ENCODE data around the gene SLC22A2.
"Not testable (repeated sequence)": the region's sequence is repeated elsewhere in the genome, so short reads cannot be mapped to it uniquely, and the experiment has no call there.

Gene SLC22A2

GRCh38 chr6:160258346-160259142, at the start of gene SLC22A2:
SLC22A2 (minus strand) TSS chr6:160258821; CDS start chr6:160258757, 64 bp downstream.
- DNase-seq (ENCODE audit: low read depth, low spot score) = no peak

DNA sequence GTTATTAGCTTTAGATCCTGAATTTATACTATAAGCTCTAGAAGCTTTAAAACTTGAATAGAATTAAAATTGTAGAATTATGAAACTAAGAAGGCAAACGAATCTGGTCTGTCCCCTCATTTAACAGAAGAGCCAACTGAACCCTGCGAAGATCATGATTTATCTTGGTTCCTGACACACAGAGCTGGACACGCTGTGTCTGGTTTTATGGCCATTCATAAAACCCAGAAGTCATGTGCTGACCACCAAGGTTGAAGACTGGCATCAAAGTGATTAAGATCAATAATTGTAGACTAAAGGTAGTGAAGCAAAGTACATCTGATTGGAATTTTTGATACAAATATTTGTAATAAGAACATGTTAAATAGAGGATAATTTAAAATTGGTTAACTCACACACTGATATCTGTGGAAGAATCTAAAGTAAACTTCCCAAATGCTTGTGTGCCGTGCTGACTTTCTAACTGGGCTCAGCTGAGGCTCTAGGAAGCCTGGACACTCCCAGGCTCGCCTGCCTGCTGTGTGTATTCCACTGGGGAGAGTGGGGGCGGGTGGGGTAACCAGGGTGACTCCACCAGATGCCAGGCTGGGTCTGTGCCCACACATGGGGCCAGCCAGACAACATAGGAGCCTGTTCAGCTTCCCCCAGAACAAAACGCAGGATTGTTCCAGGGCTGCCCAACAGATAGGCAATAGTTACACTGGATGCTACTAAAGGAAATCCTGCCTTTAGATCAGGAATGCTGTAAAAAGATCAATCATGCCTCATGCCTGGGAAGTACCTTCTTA, 47.5 kb upstream of the SLC22A2 start:
- no peak for DNase-seq (ENCODE audit: low read depth, low spot score)

DNA sequence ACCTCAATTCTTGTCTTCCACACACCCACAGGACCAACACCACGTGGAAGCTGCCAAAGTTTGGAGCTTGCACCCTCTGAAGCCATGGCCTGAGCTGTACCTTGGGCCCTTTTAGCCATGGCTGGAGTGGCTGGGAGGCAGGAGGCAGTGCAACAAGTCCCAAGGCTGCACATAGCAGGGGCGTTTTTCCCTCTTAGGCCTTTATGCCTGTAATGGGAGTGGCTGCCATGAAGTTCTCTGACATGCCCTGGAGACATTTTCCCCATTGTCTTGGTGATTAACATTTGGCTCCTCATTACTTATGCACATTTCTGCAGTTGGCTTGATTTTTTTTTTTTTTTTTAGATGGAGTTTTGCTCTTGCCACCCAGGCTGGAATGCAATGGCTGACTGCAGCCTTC, 45.2 kb upstream of the SLC22A2 start:
- DNase-seq (ENCODE audit: low read depth, low spot score) = no peak

GRCh38 chr6:160302431-160303082, 43.9 kb upstream of the SLC22A2 start:
- DNase-seq (ENCODE audit: low read depth, low spot score) = not testable (repeated sequence)

GRCh38 chr6:160301339-160301738, 42.7 kb upstream of the SLC22A2 start:
- DNase-seq (ENCODE audit: low read depth, low spot score) = no peak

GRCh38 chr6:160300076-160300695, 41.6 kb upstream of the SLC22A2 start:
- DNase-seq (ENCODE audit: low read depth, low spot score) = no peak

DNA sequence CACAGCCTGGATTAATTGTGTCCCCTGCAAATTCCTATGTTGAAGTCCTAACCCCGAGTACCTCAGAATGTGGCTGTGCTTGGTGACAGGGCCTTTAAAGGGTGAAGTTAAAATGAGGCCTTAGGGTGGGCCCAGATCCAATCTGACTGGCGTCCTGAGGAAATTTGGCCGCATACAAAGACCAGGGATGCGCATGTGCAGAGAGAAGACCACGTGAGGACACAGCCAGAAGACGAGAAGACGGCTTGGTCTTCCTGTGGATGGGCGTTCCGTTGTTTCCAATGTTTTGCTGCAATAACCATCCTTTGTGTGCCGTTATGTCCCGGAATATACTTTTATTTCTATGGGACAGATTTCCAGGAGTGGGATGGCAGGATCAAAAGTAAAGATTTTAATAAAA, 40.9 kb upstream of the SLC22A2 start:
- DNase-seq (ENCODE audit: low read depth, low spot score) = no peak

DNA sequence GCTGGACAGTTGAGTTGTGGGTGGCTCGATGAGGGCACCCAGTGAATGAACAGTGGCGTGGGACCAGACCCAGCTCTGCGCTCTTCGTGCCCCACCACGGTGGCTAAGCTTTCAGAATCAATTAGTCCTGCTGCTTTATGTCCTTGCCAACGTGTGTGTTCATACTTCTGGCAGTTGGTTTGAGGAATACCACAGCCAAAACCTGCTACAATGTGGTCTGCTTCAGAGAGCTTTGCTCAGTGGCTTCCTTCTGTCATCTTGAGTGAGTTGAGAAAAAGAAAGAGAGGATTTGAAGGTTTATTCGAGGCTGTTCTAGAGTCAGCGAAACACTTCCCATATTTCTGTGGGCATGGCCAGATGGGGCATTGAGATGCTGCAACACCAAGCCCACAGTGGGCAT, 39.5 kb upstream of the SLC22A2 start:
- no peak for DNase-seq (ENCODE audit: low read depth, low spot score)

DNA sequence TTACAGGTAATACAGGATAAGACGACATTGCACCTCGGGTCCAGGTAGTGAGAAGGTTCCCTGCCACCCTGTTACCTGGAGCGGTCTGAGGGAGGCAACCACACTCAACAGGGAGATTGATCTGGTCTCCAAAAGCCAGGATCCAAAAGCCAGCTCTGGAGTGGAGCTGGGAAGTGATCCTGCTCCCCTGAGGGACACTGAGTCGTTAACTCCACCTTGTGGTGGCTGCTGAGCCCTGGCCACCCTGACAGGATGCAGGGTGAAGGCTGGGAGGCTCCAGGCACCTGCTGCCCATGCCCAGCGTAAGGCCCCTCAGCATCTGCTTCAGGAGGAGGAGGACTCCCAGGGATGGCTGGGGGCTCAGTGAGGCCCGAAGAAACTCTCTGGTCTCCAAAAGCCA, 38.7 kb upstream of the SLC22A2 start:
- DNase-seq (ENCODE audit: low read depth, low spot score) = no peak

GRCh38 chr6:160293844-160294243, 35.2 kb upstream of the SLC22A2 start:
- DNase-seq (ENCODE audit: low read depth, low spot score) = no peak

- no peak for DNase-seq (ENCODE audit: low read depth, low spot score)
Measured at GRCh38 chr6:160285541-160286105, 27.0 kb upstream of the SLC22A2 start.

GRCh38 chr6:160284575-160284974, 26.0 kb upstream of the SLC22A2 start:
- DNase-seq (ENCODE audit: low read depth, low spot score) = no peak

- no peak for DNase-seq (ENCODE audit: low read depth, low spot score)
Measured at GRCh38 chr6:160282444-160282843, 23.8 kb upstream of the SLC22A2 start.

DNA sequence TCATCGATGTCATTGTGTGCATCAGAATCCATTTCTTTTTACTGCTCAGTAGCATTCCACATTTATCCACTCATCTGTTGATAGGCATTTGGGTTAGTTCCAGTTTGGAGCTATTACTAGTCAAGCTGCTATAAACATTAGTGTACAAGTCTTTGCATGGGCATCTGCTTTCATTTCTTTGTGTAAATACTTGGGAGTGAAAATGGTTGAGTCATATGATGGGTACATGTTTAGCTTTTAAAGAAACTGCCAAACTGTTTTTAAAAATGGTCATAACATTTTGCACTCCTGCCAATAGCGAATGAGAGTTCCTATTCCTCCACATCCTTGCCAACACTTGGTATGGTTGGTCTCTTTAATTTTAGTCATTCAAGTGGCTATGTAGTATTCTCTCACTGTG, 21.2 kb upstream of the SLC22A2 start:
- no peak for DNase-seq (ENCODE audit: low read depth, low spot score)

- no peak for DNase-seq (ENCODE audit: low read depth, low spot score)
Measured at GRCh38 chr6:160278786-160279310, 20.2 kb upstream of the SLC22A2 start.

- DNase-seq (ENCODE audit: low read depth, low spot score) = no peak
Measured at GRCh38 chr6:160278311-160278710, 19.7 kb upstream of the SLC22A2 start.

DNA sequence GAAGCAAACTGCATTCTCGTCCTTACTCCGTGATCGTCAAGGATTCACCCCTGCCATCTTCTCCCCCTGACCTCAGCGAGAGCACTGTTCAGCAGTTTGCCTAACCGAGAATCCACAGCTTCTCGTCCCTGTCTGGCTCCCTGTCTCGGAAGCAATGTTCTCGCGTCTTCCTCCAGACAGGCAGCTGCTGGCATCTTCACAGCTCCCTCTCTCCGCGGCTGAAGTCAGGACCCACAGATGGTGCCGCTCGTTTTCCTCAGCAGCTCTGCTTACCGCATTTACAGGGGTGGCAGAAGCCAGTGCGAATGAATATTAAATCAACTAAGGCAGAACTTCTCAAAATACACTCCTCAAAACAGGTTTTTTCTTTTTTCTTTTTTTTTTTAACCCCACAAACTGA, 18.9 kb upstream of the SLC22A2 start:
- DNase-seq (ENCODE audit: low read depth, low spot score) = no peak

- no peak for DNase-seq (ENCODE audit: low read depth, low spot score)
Measured at GRCh38 chr6:160277144-160277543, 18.5 kb upstream of the SLC22A2 start.

GRCh38 chr6:160276126-160276525, 17.5 kb upstream of the SLC22A2 start:
- no peak for DNase-seq (ENCODE audit: low read depth, low spot score)

GRCh38 chr6:160275511-160276003, 16.9 kb upstream of the SLC22A2 start:
- no peak for DNase-seq (ENCODE audit: low read depth, low spot score)

DNA sequence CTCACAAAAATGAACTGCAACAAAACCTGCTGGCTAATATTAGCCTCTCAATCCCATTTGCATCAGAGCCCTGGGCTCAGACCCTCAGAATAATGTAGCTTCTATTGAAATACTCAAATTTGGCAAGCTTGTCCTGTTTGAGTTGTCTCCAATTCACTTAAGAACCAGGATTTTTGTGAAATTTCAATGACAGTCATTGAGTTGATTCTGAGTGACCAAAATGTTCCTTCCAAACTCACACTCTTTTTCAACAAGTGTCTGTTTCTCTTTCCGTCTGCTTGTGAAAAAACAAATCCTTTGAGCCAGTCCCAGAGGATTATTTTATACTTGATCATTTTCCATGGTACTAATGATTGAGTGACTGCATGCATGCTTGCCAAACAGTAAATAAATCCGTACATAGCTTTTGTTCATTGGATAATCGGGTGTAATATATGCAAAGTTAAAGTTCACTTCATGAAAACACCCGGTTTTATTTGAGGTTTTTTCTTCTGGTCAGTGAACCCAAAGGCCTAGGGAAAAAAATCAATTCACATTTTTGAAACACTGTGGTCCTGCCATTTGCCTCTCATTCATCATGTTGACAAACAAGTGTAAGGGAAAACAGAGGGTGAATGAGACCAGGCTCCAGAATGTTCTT, 16.4 kb upstream of the SLC22A2 start:
- DNase-seq (ENCODE audit: low read depth, low spot score) = no peak

Measured in activated CD4-positive, CD25-positive, alpha-beta regulatory T cell treated with anti-CD3 and anti-CD28 coated beads, Interleukin-2, amount 50 U/mL, for 16 hours (primary cell).